IMR-90 (cell line): Measurements from ENCODE around the gene RBMS3. TPM values are rescaled to one million over a fixed set of nuclear protein-coding genes. Genes with fewer than 3 reads are reported as not detected.

Experiments used
- ATAC-seq: fragments of 200-7000 bp; cut with Tn5 transposase; 2 replicates; pipeline ENCODE4 v1.9.1; 2020; ENCODE audit warnings: low read depth, mild to moderate bottlenecking, moderate library complexity
- BruUV-seq: library from RNA; stranded (reverse); fragments of 400-500 nt; replicated peaks from 2 replicates; lab custom pipeline; 2021; lab: Mats Ljungman, UMichigan
- CTCF ChIA-PET: fragments of 300-600 bp; formaldehyde crosslinking; extraction: SDS; loops from one replicate; lab custom pipeline; 2021; ENCODE audit warnings: antibody characterized with exemption; lab: Yijun Ruan, JAX
- POLR2A ChIA-PET: fragments of 300-600 bp; sonication (Branson Sonifier 250); formaldehyde crosslinking; loops from one replicate; lab custom pipeline; 2022; ENCODE audit warnings: antibody characterized with exemption; ENCODE audit not compliant: unreplicated experiment; lab: Charles Lee
- DNase-seq: peaks from one replicate; pipeline ENCODE4 v3.0.0; 2013
- H2AFZ ChIP-seq: replicated peaks from 2 replicates; pipeline ENCODE3; 2013; ENCODE audit warnings: low read length, mild to moderate bottlenecking; ENCODE audit not compliant: poor library complexity
- H2AK5ac ChIP-seq: 2 replicates; pipeline ENCODE4 v1.6.1; 2013; ENCODE audit warnings: low read depth, low read length, inconsistent platforms
- H2AK9ac ChIP-seq: replicated peaks from 2 replicates; pipeline ENCODE3; 2013; ENCODE audit warnings: mild to moderate bottlenecking, low read depth, low read length, moderate library complexity; ENCODE audit not compliant: poor library complexity
- H2BK120ac ChIP-seq: 2 replicates; pipeline ENCODE4 v1.6.1; 2013; ENCODE audit warnings: low read depth, low read length, inconsistent platforms
- H2BK15ac ChIP-seq: 3 replicates; pipeline ENCODE4 v1.6.1; 2013; ENCODE audit warnings: low read depth, low read length, inconsistent platforms
- H2BK20ac ChIP-seq: 2 replicates; pipeline ENCODE4 v1.6.1; 2013; ENCODE audit warnings: low read depth, mild to moderate bottlenecking, inconsistent platforms, low read length, moderate library complexity
- H2BK5ac ChIP-seq: 2 replicates; pipeline ENCODE4 v1.6.1; 2013; ENCODE audit warnings: mild to moderate bottlenecking, low read depth, low read length, inconsistent platforms; ENCODE audit not compliant: poor library complexity, severe bottlenecking
- H3K14ac ChIP-seq: replicated peaks from 2 replicates; pipeline ENCODE4 v1.6.1; 2013; ENCODE audit warnings: low read depth, low read length, inconsistent platforms
- H3K18ac ChIP-seq: 2 replicates; pipeline ENCODE4 v1.6.1; 2013; ENCODE audit warnings: low read depth, low read length, control low read depth
- H3K23ac ChIP-seq: 2 replicates; pipeline ENCODE4 v1.6.1; 2013; ENCODE audit warnings: low read depth, low read length, inconsistent platforms
- H3K27ac ChIP-seq: 2 replicates; pipeline ENCODE4 v1.5.1; 2013; ENCODE audit warnings: mild to moderate bottlenecking, control low read depth, low read length; ENCODE audit not compliant: insufficient read depth
- H3K27me3 ChIP-seq: 2 replicates; pipeline ENCODE4 v1.6.1; 2013; ENCODE audit warnings: low read length; ENCODE audit not compliant: control insufficient read depth, insufficient read depth
- H3K36me3 ChIP-seq: 2 replicates; pipeline ENCODE4 v1.6.1; 2013; ENCODE audit warnings: low read length, mixed read lengths; ENCODE audit not compliant: control insufficient read depth, insufficient read depth
- H3K4ac ChIP-seq: 2 replicates; pipeline ENCODE4 v1.6.1; 2013; ENCODE audit warnings: low read depth, low read length, inconsistent platforms
- H3K4me1 ChIP-seq: 2 replicates; pipeline ENCODE4 v1.6.1; 2013; ENCODE audit warnings: low read length, mixed read lengths; ENCODE audit not compliant: control insufficient read depth, insufficient read depth
- H3K4me2 ChIP-seq: 2 replicates; pipeline ENCODE4 v1.6.1; 2013; ENCODE audit warnings: low read depth, mild to moderate bottlenecking, control low read depth, low read length, moderate library complexity
- H3K4me3 ChIP-seq: 2 replicates; pipeline ENCODE4 v1.5.1; 2013; ENCODE audit warnings: low read depth, mild to moderate bottlenecking, control low read depth, low read length, moderate library complexity; ENCODE audit not compliant: insufficient read depth
- H3K56ac ChIP-seq: 2 replicates; pipeline ENCODE4 v1.6.1; 2013; ENCODE audit warnings: low read length, inconsistent platforms; ENCODE audit not compliant: insufficient read depth; ENCODE audit errors: extremely low read depth
- H3K79me1 ChIP-seq, 2 experiments: 2 replicates each; pipeline ENCODE4 v1.6.1; 2013; ENCODE audit warnings: low read length in 2 of 2, inconsistent platforms in 1 of 2, low read depth in 1 of 2
- H3K9ac ChIP-seq: 2 replicates; pipeline ENCODE4 v1.6.1; 2013; ENCODE audit warnings: low read depth, low read length, control low read depth
- H3K9me1 ChIP-seq: 2 replicates; pipeline ENCODE4 v1.6.1; 2013; ENCODE audit warnings: low read length, inconsistent platforms; ENCODE audit not compliant: insufficient read depth
- H3K9me3 ChIP-seq: 2 replicates; pipeline ENCODE4 v1.6.1; 2013; ENCODE audit warnings: low read length; ENCODE audit not compliant: control insufficient read depth, insufficient read depth
- H4K20me1 ChIP-seq: 2 replicates; pipeline ENCODE4 v1.6.1; 2013; ENCODE audit warnings: low read length, inconsistent platforms; ENCODE audit not compliant: insufficient read depth
- H4K5ac ChIP-seq: 2 replicates; pipeline ENCODE4 v1.6.1; 2013; ENCODE audit warnings: mild to moderate bottlenecking, low read depth, low read length, control low read depth
- H4K8ac ChIP-seq, 2 experiments: 2 replicates each; pipeline ENCODE4 v1.6.1; 2013; ENCODE audit warnings: low read depth in 2 of 2, low read length in 2 of 2, control low read depth in 1 of 2, inconsistent platforms in 1 of 2
- H4K91ac ChIP-seq: 2 replicates; pipeline ENCODE4 v1.6.1; 2013; ENCODE audit warnings: low read depth, low read length, inconsistent platforms; ENCODE audit not compliant: insufficient read depth
- BHLHE40 ChIP-seq: fragments of 150-350 bp; IDR thresholded peaks from 2 replicates; pipeline ENCODE4 v1.6.1; 2016; ENCODE audit warnings: mild to moderate bottlenecking, low read depth, low read length
- CEBPB ChIP-seq: IDR thresholded peaks from 2 replicates; pipeline ENCODE4 v1.6.1; 2012; ENCODE audit warnings: low read depth, low read length, improper control_type of control experiment
- CTCF ChIP-seq: conservative IDR thresholded peaks from 2 replicates; pipeline ENCODE4 v1.5.1; 2012; ENCODE audit warnings: mild to moderate bottlenecking, low read depth, low read length, improper control_type of control experiment
- ELK1 ChIP-seq: fragments of 150-350 bp; IDR thresholded peaks from 2 replicates; pipeline ENCODE4 v1.6.1; 2016; ENCODE audit warnings: low read depth, mild to moderate bottlenecking, low read length, moderate library complexity, borderline replicate concordance
- FOS ChIP-seq: fragments of 150-350 bp; IDR thresholded peaks from 2 replicates; pipeline ENCODE4 v1.6.1; 2016; ENCODE audit warnings: low read depth, low read length
- MAFK ChIP-seq: IDR thresholded peaks from 2 replicates; pipeline ENCODE4 v1.6.1; 2012; ENCODE audit warnings: low read depth, low read length, improper control_type of control experiment
- MAZ ChIP-seq: IDR thresholded peaks from 2 replicates; pipeline ENCODE4 v1.6.1; 2012; ENCODE audit warnings: low read depth, mild to moderate bottlenecking, low read length, improper control_type of control experiment, moderate library complexity, borderline replicate concordance
- MXI1 ChIP-seq: IDR thresholded peaks from 2 replicates; pipeline ENCODE4 v1.6.1; 2012; ENCODE audit warnings: low read depth, mild to moderate bottlenecking, low read length, moderate library complexity, borderline replicate concordance
- NFE2L2 ChIP-seq: fragments of 150-350 bp; IDR thresholded peaks from 2 replicates; pipeline ENCODE4 v1.6.1; 2016; ENCODE audit warnings: low read depth, mild to moderate bottlenecking, low read length
- POLR2A ChIP-seq: IDR thresholded peaks from 2 replicates; pipeline ENCODE4 v1.6.1; 2012; ENCODE audit warnings: mild to moderate bottlenecking, low read depth, low read length
- RAD21 ChIP-seq: IDR thresholded peaks from 2 replicates; pipeline ENCODE4 v1.6.1; 2012; ENCODE audit warnings: low read length, improper control_type of control experiment
- RFX5 ChIP-seq: IDR thresholded peaks from 2 replicates; pipeline ENCODE4 v1.8.0; 2012; ENCODE audit warnings: low read depth, mild to moderate bottlenecking, low read length, moderate library complexity
- USF2 ChIP-seq: fragments of 150-350 bp; IDR thresholded peaks from 2 replicates; pipeline ENCODE4 v1.6.1; 2017; ENCODE audit warnings: mild to moderate bottlenecking, antibody characterized with exemption, low read length, low read depth
- WGBS, 2 experiments: methylation state at CpG; one replicate each; pipeline versions ENCODE4 v1.1.5 to v1.1.7; 2013; ENCODE audit warnings: missing lambda C conversion rate in 2 of 2; ENCODE audit not compliant: insufficient read length in 1 of 2; ENCODE audit errors: extremely low coverage in 2 of 2; 5-methylcytosine and 5-hydroxymethylcytosine counted together
- dilution Hi-C: fragments of 300-500 bp; cut with HindIII; formaldehyde crosslinking; loops from one replicate; pipeline ENCODE4 v1.14.3; 2018; ENCODE audit warnings: low sequenced_read_pairs; ENCODE audit not compliant: unreplicated experiment
- in situ Hi-C: fragments of 300-500 bp; cut with MboI; formaldehyde crosslinking; loops from 3 replicates; pipeline ENCODE4 v1.14.3; 2019; ENCODE audit warnings: low sequenced_read_pairs, inconsistent platforms, mixed read lengths
- intact Hi-C: fragments of 100-400 bp; cut with micrococcal nuclease; formaldehyde crosslinking; loops from 2 replicates; pipeline ENCODE4 v1.10.0; 2022
- polyA plus RNA-seq, 3 experiments: library from polyadenylated mRNA; depleted of rRNA; stranded (reverse); fragments of >200 nt; gene quantifications; 2 replicates each; pipeline ENCODE4 v1.2.3, GENCODE V29; 2012; ENCODE audit warnings: low replicate concordance in 1 of 3
- total RNA-seq: library from RNA; depleted of rRNA; stranded (reverse); fragments of >200 nt; gene quantifications from 2 replicates; pipeline ENCODE4 v1.2.3, GENCODE V29; 2012

The RBMS3 gene
- total and polyA plus RNA-seq, 2 of the 4 experiments (the other 2 are of a cell fraction), result 15.2 to 127 TPM

- ChIA-PET POLR2A (no interaction called here), CTCF (no interaction called here)
- TF ChIP-seq POLR2A (no peak), MAZ (no peak), CTCF (no peak), RAD21 (no peak), USF2 (no peak), MAFK (no peak), ELK1 (no peak), FOS (no peak), CEBPB (no peak), BHLHE40 (no peak), NFE2L2 (no peak), MXI1 (no peak), RFX5 (no peak)
- Histone ChIP-seq H2AK9ac (no peak overlapping the region), H3K9me3 (no peaks in the 10 kb centered on the region), H3K36me3 (no peaks in the 10 kb centered on the region), H3K27me3 (no peaks in the 10 kb centered on the region), H3K4me1 (no peaks in the 10 kb centered on the region), H3K79me1 (no peaks in the 10 kb centered on the region), H2AK5ac (no peak overlapping the region), H3K56ac (no peak overlapping the region), H2BK5ac (no peak overlapping the region), H3K4me2 (no peak overlapping the region), H4K5ac (no peak overlapping the region), H3K27ac (no peak overlapping the region), H3K4ac (no peak overlapping the region), H3K9ac (no peak overlapping the region), H3K14ac (no peak overlapping the region), H3K4me3 (no peak overlapping the region), H3K18ac (no peak overlapping the region), H4K20me1 (no peaks in the 10 kb centered on the region), H2AFZ (no peak overlapping the region), H2BK120ac (no peak overlapping the region), H2BK20ac (no peak overlapping the region), H2BK15ac (no peak overlapping the region), H4K8ac (no peak overlapping the region), H3K23ac (no peak overlapping the region), H4K91ac (no peak overlapping the region), H3K9me1 (no peaks in the 10 kb centered on the region; the same call in 1 of the 2 replicates)
- no peak for ATAC-seq
- DNase-seq, result no peak
- no TSS peak for BruUV-seq
- dilution Hi-C loops (no loop called here), intact Hi-C loops (no loop called here), in situ Hi-C loops (no loop called here)
- 100% methylated on average over 1 of the region's 3 CpGs; no CpG with 5 or more reads in 1 of the 2 experiments for WGBS, 2 experiments
Measured at GRCh38 chr3:29258161-29258560, 22.7 kb upstream of the RBMS3 start.
